COLO668 (cell line): Measurements from ENCODE around the gene ZSCAN1.
A peak's percentile ranks its signal among the peaks of the same experiment; 100 is the strongest.
"Not testable (repeated sequence)": the region's sequence is repeated elsewhere in the genome, so short reads cannot be mapped to it uniquely, and the experiment has no call there.

Source experiments
- DNase-seq: peaks from one replicate; lab custom pipeline; 2025; ENCODE audit not compliant: unreplicated experiment; lab: John Stamatoyannopoulos, UW

ZSCAN1 gene

DNA sequence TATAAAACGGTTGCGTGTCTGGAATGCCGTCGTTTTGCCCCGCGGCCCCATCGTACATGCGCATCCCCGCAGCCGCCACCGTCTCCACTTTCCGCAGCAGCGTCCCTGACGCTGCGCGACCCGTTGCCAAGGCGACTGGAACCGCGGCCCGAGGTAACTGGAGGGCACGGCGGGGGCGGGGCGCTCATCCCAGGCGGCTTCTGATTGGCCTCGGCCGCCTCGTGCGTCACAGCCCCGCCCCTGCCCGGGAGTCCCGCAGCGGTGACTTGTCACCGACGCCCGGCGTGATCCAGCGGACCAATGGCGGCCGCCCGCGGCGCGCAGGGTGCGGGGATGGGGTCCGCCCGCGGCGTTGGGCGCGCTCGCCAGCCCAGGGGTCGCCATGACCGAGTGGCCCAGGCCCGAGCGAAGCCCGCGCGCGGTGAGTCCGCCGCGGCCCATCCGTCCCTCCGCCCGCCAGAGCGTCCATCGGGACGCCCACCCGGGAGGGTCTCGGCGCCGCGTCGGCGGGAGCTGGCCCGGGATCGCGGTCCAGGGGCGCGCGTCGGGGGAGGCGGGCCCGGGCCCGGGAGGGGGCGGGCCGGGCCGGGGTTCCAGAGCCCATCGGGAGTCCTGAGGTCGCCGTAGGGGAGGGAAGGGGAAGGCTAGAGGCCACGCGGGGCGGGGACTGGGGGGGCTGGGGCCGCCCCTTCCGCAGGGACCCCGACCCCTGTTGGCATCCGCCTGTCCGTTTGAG, at the start of gene ZSCAN1:
ZSCAN1 (plus strand) TSS at position 285 of the 736 bp plus-strand sequence. CDS start 3,812 bp downstream, outside the sequence.
- peak; percentile 89 for DNase-seq

DNA sequence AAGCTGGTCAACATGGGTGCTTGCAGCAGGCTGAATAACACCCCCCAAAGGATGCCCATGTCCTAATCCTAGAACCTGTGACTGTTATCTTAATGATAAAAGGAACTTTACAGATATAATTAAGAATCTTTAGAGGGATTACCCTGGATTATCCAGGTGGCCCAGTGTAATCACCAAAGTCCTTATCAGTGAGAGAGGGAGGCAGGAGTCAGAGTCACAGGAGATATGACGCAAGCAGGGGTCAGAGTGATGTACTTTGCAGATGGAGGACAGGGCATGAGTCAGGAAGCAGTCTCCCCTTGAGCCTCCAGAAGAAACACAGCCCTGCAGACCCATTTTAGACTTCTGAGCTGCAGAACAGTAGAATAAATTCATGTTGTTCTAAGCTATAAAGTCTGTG, 41.0 kb upstream of the ZSCAN1 start:
- DNase-seq: no peak

DNA sequence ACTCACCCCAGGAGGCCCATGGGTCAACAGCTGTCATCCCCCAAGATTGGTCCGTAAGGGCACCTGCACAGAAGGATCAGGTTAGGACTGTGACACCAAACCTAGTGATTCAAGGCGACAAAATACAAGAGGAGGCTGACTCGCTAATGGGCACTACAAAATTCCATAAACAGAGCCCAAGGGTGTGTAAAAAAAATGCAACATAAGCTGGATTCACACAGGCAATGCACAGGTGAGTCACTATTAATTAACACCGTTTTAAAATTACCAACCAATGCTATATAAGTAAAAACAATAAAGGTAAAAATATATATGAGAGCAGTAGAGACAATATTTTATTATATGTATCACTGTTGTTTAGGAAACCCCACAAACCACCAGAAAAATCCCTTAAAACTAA, 33.1 kb upstream of the ZSCAN1 start:
- DNase-seq: no peak

DNA sequence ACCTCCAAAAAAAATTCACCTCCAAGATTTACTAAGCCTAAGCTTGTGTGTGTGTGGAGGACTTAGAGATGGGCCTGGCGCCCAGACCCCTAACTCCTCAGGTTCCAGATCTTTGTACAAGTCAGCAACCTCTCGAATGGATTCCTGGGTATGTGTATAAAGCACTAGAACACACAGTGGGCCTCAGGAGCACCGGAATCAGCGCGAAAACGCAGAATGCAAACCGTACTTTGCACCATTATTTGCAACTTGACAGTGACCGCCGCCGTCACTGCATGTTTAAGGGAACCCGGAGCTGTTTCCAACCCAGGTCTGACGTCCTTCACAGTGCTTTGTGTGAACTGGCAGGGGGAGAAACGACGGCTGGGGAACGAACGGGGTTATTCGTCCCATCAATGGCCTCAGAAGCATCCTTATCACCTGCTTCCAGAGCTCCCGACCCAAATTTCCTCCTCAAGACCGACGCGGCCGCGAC, 31.9 kb upstream of the ZSCAN1 start:
- no peak for DNase-seq

DNA sequence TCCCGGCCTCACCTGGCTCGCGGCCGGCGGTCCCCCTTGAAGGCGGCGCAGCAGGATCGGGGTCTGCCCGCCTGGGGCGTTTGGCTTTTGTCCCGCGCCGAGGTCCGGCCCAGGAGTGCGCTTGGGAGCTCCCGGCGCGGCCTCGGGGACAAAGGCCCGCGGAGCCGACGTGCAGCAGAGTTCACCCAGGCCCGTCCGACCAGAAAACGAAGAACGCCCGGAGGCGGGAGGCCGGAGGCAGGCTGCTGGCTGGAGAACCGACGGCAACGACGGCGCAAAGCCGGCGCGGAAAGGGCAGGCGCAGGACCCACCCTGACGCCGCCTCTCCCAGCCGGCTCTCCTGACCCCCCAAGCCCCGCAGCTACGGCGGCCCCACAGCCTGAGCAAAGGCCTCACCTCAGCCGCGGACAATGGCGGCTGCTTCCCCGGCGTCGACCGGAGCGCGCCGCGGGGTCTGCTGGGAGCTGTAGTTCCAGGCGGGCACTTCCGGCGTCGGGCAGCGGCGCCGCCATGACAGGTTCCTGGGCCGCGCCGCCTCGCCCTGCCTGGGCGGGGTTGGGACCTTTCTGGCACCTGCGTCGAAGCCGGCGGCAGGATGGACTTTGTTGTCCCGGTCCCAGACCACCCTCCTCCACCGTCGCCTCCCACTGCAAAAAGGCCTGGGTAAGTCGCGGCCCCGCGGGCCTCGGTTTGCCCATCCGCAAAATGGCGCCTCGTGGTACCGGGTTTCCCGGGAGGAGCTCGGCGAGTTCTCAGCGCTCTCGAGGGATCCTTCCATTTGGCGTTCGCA, 31.2 kb upstream of the ZSCAN1 start, which contains the start of gene ZNF606:
ZNF606 (minus strand) TSS at position 437 of the 790 bp plus-strand sequence. CDS start 1,501 bp downstream, outside the sequence.
- peak; percentile 94 for DNase-seq

- DNase-seq: no peak
Measured at GRCh38 chr19:58003174-58003828, 30.5 kb upstream of the ZSCAN1 start.

GRCh38 chr19:58007285-58007684, 26.5 kb upstream of the ZSCAN1 start:
- DNase-seq: no peak

- not testable (repeated sequence) for DNase-seq
Measured at GRCh38 chr19:58008877-58009276, 24.9 kb upstream of the ZSCAN1 start.

GRCh38 chr19:58009301-58009665, 24.5 kb upstream of the ZSCAN1 start:
- DNase-seq: no peak

GRCh38 chr19:58009666-58010301, 24.0 kb upstream of the ZSCAN1 start:
- DNase-seq: peak; percentile 94

GRCh38 chr19:58010507-58010906, 23.3 kb upstream of the ZSCAN1 start:
- DNase-seq: no peak

DNA sequence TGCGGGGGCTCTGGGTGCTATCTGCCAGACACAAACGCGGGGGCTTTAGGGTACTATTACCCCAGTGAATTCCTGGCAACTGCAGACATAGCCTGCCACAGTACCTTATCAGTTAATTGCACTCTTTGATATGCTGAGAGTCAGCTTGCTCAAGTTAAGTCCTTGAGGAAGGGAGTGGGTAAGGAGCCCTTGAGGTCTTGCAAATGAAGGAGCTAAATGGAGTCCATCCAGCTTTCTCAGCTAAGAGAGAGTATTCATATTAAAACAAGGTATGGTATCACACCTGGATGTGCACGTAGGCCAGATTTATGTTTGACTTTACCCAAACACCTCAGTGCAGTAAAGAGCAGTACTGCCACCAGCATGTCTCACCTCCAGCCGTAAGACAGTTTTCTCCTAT, 19.7 kb upstream of the ZSCAN1 start:
- DNase-seq: no peak

DNA sequence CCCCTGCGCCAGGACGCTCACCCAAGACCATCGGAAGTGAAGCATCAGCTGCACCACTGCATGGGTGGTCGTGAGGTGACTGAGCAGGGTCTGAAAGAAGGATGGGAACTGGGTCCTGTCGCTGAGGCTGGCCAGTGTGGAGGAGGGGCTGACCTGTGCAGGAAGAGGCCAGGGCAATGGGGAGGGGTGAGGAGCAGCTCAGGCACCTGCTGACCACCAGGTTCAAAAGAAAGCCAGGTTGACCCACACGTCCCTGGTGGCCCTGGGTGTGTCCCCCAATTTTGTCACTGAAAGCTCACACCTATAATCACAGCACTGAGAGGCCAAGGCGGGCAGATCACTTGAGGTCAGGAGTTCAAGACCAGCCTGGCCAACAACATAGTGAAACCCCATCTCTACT, 13.7 kb upstream of the ZSCAN1 start:
- no peak for DNase-seq

DNA sequence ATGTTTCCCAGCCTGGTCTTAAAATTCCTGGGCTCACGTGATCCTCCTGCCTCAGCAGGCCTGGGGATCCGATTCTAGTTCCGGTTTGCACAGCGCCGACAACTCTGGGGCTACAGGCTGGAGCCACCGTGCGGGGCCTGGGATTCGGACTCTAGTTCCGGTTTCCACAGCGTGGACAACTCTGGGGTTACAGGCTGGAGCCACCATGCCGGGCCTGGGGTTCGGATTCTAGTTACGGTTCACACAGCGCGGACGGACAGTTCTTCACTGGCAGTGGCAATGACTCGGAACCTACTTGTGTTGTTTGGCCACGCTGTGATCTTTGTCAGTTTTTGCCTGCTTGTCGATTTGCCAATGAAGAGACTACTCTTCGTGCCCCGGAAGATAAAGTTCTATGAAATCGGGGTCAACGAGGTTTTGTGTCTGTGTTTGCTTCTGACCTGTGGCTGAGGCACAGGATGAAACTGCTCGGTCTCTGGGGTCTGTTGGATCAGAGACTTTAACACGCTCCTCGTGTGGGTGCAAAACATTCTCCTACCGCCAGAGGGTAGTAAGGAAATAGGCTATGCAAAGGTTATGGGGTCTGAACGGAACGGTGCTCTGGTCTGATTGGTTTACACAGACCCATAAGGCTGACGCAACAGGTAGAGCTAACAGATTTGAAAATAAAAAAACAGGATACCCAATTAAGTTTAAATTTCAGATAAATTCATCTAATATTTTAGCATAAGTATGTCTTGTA, 12.1 kb upstream of the ZSCAN1 start:
- peak; percentile 49 for DNase-seq

DNA sequence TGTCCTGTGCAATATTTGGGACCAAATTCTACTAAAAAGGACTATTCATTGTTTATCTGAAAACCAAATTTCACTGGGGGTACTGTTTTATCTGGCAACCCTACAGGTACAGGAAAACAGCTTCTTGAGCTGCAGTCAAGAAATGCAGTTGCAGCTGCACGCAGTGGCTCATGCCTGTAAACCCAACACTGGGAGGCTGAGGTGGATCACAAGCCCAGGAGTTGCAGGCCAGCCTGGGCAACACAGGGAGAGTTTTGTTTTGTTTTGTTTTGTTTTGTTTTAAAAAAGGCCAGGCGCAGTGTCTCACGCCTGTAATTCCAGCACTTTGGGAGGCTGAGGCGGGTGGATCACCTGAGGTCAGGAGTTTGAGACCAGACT, 11.6 kb upstream of the ZSCAN1 start:
- no peak for DNase-seq

- DNase-seq: no peak
Measured at GRCh38 chr19:58024661-58025060, 9.2 kb upstream of the ZSCAN1 start.

GRCh38 chr19:58034477-58034793, 610 bp downstream of the ZSCAN1 start:
- DNase-seq: no peak

DNA sequence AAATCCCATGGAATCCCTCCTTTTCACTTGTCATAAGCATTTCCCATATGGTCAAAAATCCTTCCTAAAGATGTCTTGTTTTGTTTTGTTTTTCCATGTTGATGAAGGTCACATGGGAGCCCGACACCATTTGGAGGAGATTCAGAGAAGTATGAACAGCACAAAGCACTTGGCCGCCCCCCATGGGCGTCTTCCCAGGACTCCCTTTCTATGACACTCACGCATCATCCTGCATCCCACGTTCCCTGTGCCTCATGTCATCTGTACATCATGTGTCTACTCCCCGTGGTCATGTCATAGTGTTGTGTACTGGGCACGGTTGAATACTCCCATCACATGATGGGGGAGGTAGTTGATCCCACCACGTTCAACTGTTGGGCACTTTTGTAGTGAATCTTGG, 2.0 kb downstream of the ZSCAN1 start:
- no peak for DNase-seq

DNA sequence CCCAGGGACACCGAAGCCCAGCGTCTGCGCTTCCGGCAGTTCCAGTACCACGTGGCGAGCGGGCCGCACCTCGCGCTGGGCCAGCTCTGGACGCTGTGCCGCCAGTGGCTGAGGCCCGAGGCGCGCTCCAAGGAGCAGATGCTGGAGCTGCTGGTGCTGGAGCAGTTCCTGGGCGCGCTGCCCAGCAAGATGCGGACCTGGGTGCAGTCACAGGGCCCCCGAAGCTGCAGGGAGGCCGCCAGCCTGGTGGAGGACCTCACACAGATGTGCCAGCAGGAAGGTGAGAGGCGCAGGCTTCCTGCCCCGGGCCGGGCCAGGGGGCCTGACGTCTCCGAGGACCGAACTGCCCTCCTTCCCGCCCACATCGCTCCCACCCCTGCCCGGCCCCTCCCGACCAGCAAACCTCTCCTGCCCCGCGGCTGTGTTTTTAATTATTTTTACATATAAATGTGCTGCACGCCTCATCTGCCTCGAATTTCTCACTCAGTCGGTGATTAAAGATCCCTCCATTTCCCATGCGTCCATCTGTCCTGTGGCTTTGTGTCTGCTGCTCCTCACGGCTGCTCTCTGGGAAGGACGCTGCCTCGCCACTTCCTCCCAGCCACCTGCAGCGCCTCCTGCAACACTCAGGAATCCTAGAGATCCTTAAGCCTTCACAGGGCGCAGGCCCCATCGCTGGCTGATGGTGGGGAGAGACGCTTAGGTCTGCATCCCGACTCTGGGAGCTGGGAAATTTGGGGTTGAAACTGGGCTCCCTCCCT, 4.3 kb downstream of the ZSCAN1 start:
- peak; percentile 39 for DNase-seq

DNA sequence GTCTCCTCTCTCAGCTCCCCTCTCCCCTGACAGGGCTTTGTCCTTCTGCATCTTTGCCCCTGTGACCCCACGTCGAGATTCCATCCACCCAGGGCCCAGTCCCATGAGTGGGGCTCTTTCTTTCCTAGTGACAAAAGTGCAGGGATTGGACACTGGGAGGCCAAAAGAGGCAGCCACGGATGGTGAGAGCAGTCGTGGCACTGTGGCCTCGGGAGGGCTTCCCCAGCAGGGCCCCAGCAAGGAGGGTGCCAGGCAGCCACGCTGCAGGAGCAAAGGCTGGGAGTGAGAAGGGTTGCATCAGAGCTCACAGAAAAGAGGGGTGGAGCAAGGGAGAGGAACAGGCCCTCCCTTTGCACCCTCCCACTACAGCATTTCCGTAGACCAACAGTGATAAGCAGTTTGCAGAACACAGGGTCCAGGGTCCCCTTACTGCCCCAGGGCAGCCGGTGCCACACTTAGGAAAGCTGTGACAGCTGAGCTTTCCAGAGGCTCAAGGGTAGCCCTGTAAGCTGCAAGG, 4.9 kb downstream of the ZSCAN1 start:
- DNase-seq: no peak
